Rectal smooth muscle tissue (tissue), 1 donor: ENCODE results near the gene GOT1.

Experiments
- H3K27ac ChIP-seq: one replicate; pipeline ENCODE4 v1.7.0; 2013; ENCODE audit warnings: low read depth, low read length, inconsistent platforms
- H3K27me3 ChIP-seq: one replicate; pipeline ENCODE4 v1.7.0; 2013; ENCODE audit warnings: low read length; ENCODE audit not compliant: control insufficient read depth, insufficient read depth
- H3K36me3 ChIP-seq: one replicate; pipeline ENCODE4 v1.7.0; 2013; ENCODE audit warnings: low read length; ENCODE audit not compliant: control insufficient read depth, insufficient read depth
- H3K4me1 ChIP-seq: one replicate; pipeline ENCODE4 v1.7.0; 2013; ENCODE audit warnings: low read length; ENCODE audit not compliant: control insufficient read depth, insufficient read depth
- H3K4me3 ChIP-seq: one replicate; pipeline ENCODE4 v1.7.0; 2013; ENCODE audit warnings: low read length
- H3K9ac ChIP-seq: one replicate; pipeline ENCODE4 v1.7.0; 2013; ENCODE audit warnings: low read length

GOT1 gene

GRCh38 chr10:99430451-99431189 is at the start of gene GOT1:
Gene GOT1 (minus strand): TSS chr10:99430624. CDS start chr10:99430565, 59 bp downstream.
- Histone ChIP-seq H3K36me3 (peaks cover 2% of the 10 kb centered on the region), H3K4me3 (peak within 1 kb of the TSS; percentile 93), H3K27ac (peak within 1 kb of the TSS; percentile 94), H3K27me3 (no peaks in the 10 kb centered on the region), H3K9ac (peak within 1 kb of the TSS; percentile 83), H3K4me1 (peaks cover 22% of the 10 kb centered on the region)

- H3K4me3 ChIP-seq = no peak overlapping the region
- no peak overlapping the region for H3K9ac ChIP-seq
- no peak overlapping the region for H3K27ac ChIP-seq
- no peaks in the 10 kb centered on the region for H3K4me1 ChIP-seq
- no peaks in the 10 kb centered on the region for H3K36me3 ChIP-seq
- H3K27me3 ChIP-seq = no peaks in the 10 kb centered on the region
Observed at GRCh38 chr10:99470327-99470726, 39.9 kb upstream of the GOT1 start.

GRCh38 chr10:99467236-99467999 is 37.0 kb upstream of the GOT1 start:
- H3K36me3 ChIP-seq = no peaks in the 10 kb centered on the region
- no peaks in the 10 kb centered on the region for H3K27me3 ChIP-seq
- no peaks in the 10 kb centered on the region for H3K4me1 ChIP-seq
- no peak overlapping the region for H3K27ac ChIP-seq
- H3K9ac ChIP-seq = no peak overlapping the region
- no peak overlapping the region for H3K4me3 ChIP-seq

DNA sequence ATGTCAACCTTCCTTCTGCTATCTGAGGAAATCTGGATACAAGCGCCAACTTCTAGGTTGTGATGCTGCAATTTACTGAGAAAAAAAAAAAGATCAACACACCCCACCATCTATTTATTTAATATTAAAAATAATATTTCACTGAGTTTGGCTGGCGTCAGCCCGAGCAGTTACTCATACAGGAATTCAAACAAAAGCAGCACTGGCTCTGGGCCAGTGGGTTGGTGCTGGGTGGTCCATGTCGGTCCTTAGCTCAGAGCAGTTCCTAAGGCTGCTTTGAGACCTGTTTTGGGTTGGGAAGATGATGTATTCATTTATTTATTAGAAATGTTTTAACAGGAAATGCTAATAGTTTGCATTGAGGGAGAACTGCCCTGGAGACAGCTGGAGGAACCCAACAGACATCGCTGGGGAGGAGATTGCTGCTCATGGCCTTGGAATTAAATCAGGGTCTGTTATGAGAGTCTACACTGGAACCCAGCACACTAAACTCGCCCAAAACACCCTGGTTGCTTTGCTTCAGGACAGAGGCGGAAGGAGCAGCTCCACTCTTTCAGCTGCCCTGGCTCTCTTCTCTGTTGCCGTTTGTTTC is 36.3 kb upstream of the GOT1 start:
- no peaks in the 10 kb centered on the region for H3K27me3 ChIP-seq
- no peaks in the 10 kb centered on the region for H3K36me3 ChIP-seq
- no peak overlapping the region for H3K27ac ChIP-seq
- no peaks in the 10 kb centered on the region for H3K4me1 ChIP-seq
- H3K4me3 ChIP-seq = no peak overlapping the region
- no peak overlapping the region for H3K9ac ChIP-seq

DNA sequence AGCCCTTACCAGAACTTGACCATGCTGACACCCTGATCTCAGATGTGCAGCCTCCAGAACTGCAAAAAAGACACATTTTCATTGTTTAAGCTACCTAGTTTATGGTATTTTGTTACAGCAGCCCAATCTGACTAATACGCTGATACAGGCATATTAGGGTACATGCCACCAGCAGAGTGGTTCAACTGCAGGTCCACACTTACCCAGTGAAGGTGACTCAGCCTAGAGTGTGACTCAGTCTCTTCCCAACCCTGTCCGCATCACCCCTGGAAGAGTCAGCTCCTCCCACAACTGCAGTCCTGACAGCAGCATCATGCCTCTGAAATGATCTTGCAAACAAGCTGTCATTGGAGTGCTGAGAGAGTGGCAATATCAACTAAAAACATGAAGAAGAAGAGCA is 30.8 kb upstream of the GOT1 start:
- no peak overlapping the region for H3K9ac ChIP-seq
- no peak overlapping the region for H3K27ac ChIP-seq
- peaks cover 2% of the 10 kb centered on the region for H3K27me3 ChIP-seq
- no peaks in the 10 kb centered on the region for H3K36me3 ChIP-seq
- no peaks in the 10 kb centered on the region for H3K4me1 ChIP-seq
- H3K4me3 ChIP-seq = no peak overlapping the region

DNA sequence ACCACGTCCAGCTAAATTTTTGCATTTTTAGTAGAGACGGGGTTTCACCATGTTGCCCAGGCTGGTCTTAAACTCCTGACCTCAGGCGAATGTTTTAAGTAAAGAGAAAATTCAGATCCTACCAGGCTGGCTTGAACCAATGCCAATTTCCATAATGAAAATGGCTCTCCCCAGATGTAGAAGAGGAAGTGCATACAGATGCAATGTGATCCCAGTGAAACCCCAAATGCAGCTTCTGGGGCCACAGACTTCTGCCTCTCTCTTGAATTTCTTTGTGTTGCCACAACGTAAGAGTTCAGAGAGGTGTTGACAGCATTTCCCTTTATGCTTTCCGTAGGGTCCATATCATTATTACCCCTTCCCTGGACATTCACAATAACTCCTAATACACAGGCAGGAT is 29.6 kb upstream of the GOT1 start:
- Histone ChIP-seq H3K4me3 (no peak overlapping the region), H3K4me1 (no peaks in the 10 kb centered on the region), H3K27ac (no peak overlapping the region), H3K9ac (no peak overlapping the region), H3K36me3 (no peaks in the 10 kb centered on the region), H3K27me3 (peaks cover 2% of the 10 kb centered on the region)

GRCh38 chr10:99459217-99459616 is 28.8 kb upstream of the GOT1 start:
- H3K36me3 ChIP-seq = no peaks in the 10 kb centered on the region
- no peaks in the 10 kb centered on the region for H3K4me1 ChIP-seq
- H3K9ac ChIP-seq = no peak overlapping the region
- H3K4me3 ChIP-seq = no peak overlapping the region
- H3K27me3 ChIP-seq = peaks cover 2% of the 10 kb centered on the region
- no peak overlapping the region for H3K27ac ChIP-seq

DNA sequence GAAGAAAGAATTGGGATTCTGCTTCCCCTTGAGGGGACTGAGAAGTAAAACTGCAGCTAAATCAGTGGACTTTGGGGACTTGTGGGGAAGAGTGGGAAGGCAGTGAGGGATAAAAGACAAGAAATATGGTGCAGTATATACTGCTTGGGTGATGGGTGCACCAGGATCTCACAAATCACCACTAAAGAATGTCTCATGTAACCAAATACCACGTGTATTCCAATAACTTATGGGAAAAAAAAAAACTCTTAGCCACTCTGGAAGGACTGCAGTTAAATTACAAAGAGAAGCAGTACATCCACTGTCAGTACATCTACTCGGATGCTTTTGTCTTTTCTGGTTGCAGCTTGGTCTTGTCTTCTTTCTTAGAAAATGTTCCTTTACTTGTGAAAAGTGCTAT is 27.4 kb upstream of the GOT1 start:
- Histone ChIP-seq H3K4me3 (no peak overlapping the region), H3K36me3 (no peaks in the 10 kb centered on the region), H3K27ac (no peak overlapping the region), H3K9ac (no peak overlapping the region), H3K27me3 (peaks cover 2% of the 10 kb centered on the region), H3K4me1 (no peaks in the 10 kb centered on the region)

- H3K4me3 ChIP-seq = no peak overlapping the region
- H3K27ac ChIP-seq = no peak overlapping the region
- H3K4me1 ChIP-seq = no peaks in the 10 kb centered on the region
- H3K36me3 ChIP-seq = no peaks in the 10 kb centered on the region
- H3K9ac ChIP-seq = no peak overlapping the region
- H3K27me3 ChIP-seq = peaks cover 2% of the 10 kb centered on the region
Observed at GRCh38 chr10:99456931-99457288, 26.5 kb upstream of the GOT1 start.

- H3K4me1 ChIP-seq = no peaks in the 10 kb centered on the region
- no peak overlapping the region for H3K9ac ChIP-seq
- no peaks in the 10 kb centered on the region for H3K36me3 ChIP-seq
- no peak overlapping the region for H3K4me3 ChIP-seq
- H3K27ac ChIP-seq = no peak overlapping the region
- H3K27me3 ChIP-seq = peaks cover 2% of the 10 kb centered on the region
Observed at GRCh38 chr10:99456207-99456930, 25.9 kb upstream of the GOT1 start.

- Histone ChIP-seq H3K36me3 (no peaks in the 10 kb centered on the region), H3K4me3 (no peak overlapping the region), H3K9ac (no peak overlapping the region), H3K4me1 (no peaks in the 10 kb centered on the region), H3K27me3 (no peaks in the 10 kb centered on the region), H3K27ac (no peak overlapping the region)
Observed at GRCh38 chr10:99451981-99452380, 21.6 kb upstream of the GOT1 start.

GRCh38 chr10:99451499-99451788 is 21.0 kb upstream of the GOT1 start:
- Histone ChIP-seq H3K27ac (no peak overlapping the region), H3K9ac (no peak overlapping the region), H3K27me3 (no peaks in the 10 kb centered on the region), H3K4me3 (no peak overlapping the region), H3K4me1 (no peaks in the 10 kb centered on the region), H3K36me3 (no peaks in the 10 kb centered on the region)
